ENCODE measurements around the gene CNNM2.

CNNM2 gene

DNA sequence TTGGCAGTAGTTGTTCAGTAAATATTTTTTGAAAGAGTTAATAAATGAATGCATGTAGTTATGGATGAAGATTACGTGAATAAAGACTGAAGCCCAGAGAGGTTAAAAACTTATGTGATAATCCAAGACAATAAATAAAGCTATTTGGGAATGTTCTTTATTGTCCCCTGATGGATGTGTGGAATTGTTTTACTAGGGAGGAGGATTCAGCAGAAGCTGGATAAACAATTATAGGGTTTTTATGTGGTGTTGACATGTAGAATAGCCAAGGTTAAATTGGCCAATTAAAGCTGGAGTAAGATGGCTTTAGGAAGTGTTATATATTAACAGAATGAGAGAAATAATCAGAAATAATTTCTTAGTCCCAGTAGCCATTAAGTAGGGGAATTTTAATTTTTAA lies 66.0 kb downstream of the CNNM2 start:
- TF ChIP-seq SIN3A (IDR thresholded peaks at IDR 0.05; ENCODE audit: borderline replicate concordance, insufficient read depth, low read length) (no peak), FOXP2 (optimal IDR thresholded peaks at IDR 0.05; ENCODE audit: borderline replicate concordance, extremely low read depth, extremely low read length, insufficient read depth) (no peak), POLR2AphosphoS5 (IDR thresholded peaks at IDR 0.05; ENCODE audit: low read depth, low read length) (no peak), REST (IDR thresholded peaks at IDR 0.05; ENCODE audit: insufficient read depth in 1 of 2, low read depth in 2 of 2, low read length in 2 of 2) (no peak), TAF1 (IDR thresholded peaks at IDR 0.05; ENCODE audit: borderline replicate concordance, insufficient read depth, low read length) (no peak)

- TF ChIP-seq REST (IDR thresholded peaks at IDR 0.05; ENCODE audit: insufficient read depth in 1 of 2, low read depth in 2 of 2, low read length in 2 of 2): no peak
- TF ChIP-seq POLR2AphosphoS5 (IDR thresholded peaks at IDR 0.05; ENCODE audit: low read depth, low read length): no peak
- no peak for TF ChIP-seq FOXP2 (optimal IDR thresholded peaks at IDR 0.05; ENCODE audit: borderline replicate concordance, extremely low read depth, extremely low read length, insufficient read depth)
- TF ChIP-seq SIN3A (IDR thresholded peaks at IDR 0.05; ENCODE audit: borderline replicate concordance, insufficient read depth, low read length): no peak
- TF ChIP-seq TAF1 (IDR thresholded peaks at IDR 0.05; ENCODE audit: borderline replicate concordance, insufficient read depth, low read length): no peak
These were observed 67.7 kb downstream of the CNNM2 start for GRCh38 chr10:102985811-102986210.

DNA sequence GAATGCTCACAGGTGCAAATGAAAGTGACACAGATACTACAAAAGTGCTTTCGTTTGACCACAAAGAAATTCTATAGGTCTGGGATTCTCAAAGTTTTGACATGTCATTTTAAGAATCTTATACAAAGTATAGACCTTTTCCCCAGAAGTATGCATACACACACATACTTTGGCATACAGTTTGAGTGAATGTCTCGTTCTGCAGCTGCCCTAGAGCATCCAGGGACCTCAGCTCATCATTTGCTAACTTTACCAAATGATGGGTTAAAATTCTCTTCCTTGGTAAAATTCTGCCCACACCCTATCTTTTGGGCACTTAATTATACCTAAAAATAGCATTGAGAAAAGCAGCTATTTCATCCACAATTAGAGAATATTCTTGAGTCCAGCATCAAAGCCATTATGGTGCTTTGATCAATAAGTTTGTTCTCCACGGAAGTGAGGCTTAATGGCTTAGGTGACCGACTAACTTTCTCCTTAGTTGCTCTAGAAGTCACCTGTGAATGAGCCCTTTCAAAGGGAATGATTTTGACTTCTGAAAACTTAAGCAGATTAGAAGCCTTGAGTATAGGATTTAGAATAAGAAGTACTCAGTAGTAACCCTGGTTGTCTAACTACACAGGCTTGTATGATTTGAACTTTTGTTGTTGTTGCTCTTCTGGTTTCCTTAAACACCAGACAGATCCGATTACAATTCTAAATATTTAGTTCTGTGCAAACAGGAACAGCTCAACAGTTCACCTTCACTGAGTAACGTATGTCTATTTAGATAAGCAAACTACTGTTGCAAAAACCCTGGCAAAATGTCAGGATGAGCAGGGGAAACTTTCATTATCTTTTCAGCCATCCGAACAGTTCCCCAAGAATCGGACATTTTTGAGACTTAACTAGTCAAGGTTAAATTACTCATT lies 70.6 kb downstream of the CNNM2 start:
- no peak for TF ChIP-seq SIN3A (IDR thresholded peaks at IDR 0.05; ENCODE audit: borderline replicate concordance, insufficient read depth, low read length)

DNA sequence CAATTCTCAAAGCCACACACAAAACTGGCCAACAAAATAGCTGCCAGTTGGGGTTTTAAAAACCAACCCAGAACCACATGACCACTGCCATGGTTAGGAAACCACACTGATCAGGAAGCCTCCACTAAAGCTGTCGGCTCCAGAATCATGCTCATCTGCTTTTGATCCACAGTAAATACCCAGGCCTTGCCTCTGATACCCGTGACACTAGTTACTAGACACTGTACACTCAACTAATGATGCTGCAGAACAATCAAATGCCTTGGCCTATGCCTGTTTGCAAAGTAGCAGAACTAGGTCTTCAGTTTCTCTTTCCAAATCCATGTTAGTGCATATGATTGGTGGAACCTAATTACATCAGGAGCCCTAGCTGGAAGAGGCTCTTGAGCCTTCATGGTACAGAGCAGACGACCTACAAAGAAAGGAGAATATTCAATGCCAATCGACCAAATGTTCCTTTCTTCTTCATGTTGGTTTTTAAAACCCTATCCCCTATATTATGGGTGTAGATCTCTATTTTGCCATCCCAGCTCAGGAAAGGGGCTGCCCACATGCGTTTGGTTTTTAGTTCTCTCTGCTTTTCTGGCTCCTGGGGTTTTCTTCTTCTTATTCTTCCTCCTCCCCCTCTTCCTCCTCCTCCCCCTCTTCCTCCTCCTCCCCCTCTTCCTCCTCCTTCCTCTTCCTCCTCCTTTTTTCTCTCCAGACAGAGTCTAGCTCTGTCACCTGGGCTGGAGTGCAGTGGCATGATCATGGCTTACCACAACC lies 76.6 kb downstream of the CNNM2 start:
- TF ChIP-seq TAF1 (IDR thresholded peaks at IDR 0.05; ENCODE audit: borderline replicate concordance, insufficient read depth, low read length): no peak
- TF ChIP-seq SIN3A (IDR thresholded peaks at IDR 0.05; ENCODE audit: borderline replicate concordance, insufficient read depth, low read length): no peak
- TF ChIP-seq REST (IDR thresholded peaks at IDR 0.05; ENCODE audit: insufficient read depth in 1 of 2, low read depth in 2 of 2, low read length in 2 of 2): no peak
- no peak for TF ChIP-seq FOXP2 (optimal IDR thresholded peaks at IDR 0.05; ENCODE audit: borderline replicate concordance, extremely low read depth, extremely low read length, insufficient read depth)

- TF ChIP-seq POLR2AphosphoS5 (IDR thresholded peaks at IDR 0.05; ENCODE audit: low read depth, low read length): no peak
- TF ChIP-seq REST (IDR thresholded peaks at IDR 0.05; ENCODE audit: insufficient read depth in 1 of 2, low read depth in 2 of 2, low read length in 2 of 2): no peak
- TF ChIP-seq SIN3A (IDR thresholded peaks at IDR 0.05; ENCODE audit: borderline replicate concordance, insufficient read depth, low read length): no peak
- no peak for TF ChIP-seq TAF1 (IDR thresholded peaks at IDR 0.05; ENCODE audit: borderline replicate concordance, insufficient read depth, low read length)
- no peak for TF ChIP-seq FOXP2 (optimal IDR thresholded peaks at IDR 0.05; ENCODE audit: borderline replicate concordance, extremely low read depth, extremely low read length, insufficient read depth)
These were observed 78.8 kb downstream of the CNNM2 start for GRCh38 chr10:102996876-102997275.

Measured in PFSK-1 (cell line).